Natural killer cell treated with Interleukin-12 subunit alpha and Interleukin-12 subunit beta and Interleukin-15 and Interleukin-18, amount 100 ng/mL, for 72 hours (primary cell): ENCODE data around the gene FFAR2. TPM values are rescaled to one million over a fixed set of nuclear protein-coding genes. Genes with fewer than 3 reads are reported as not detected.
"Not testable (repeated sequence)": the region's sequence is repeated elsewhere in the genome, so short reads cannot be mapped to it uniquely, and the experiment has no call there.

Experiments
- ATAC-seq, 2 donors: fragments of 150-1000 bp; cut with Tn5 transposase in 1 of 2; sonication (Bioruptor Pico), chemical (Tn5 transposase) in 1 of 2; 2 replicates each; pipeline ENCODE4 v1.10.0; 2021
- DNase-seq: peaks from one replicate; pipeline ENCODE4 v3.0.0; 2022; ENCODE audit warnings: low spot score
- H3K27ac Mint-ChIP-seq, 2 donors: 1 replicate in 1 of 2; 2 replicates in 1 of 2; pipeline ENCODE4 v1.8.0; 2022; ENCODE audit warnings: mixed read lengths in 2 of 2, mild to moderate bottlenecking in 1 of 2, moderate library complexity in 1 of 2
- H3K27me3 Mint-ChIP-seq, 2 donors: 1 replicate in 1 of 2; 2 replicates in 1 of 2; pipeline ENCODE4 v1.8.0; 2022; ENCODE audit warnings: mixed read lengths in 2 of 2
- H3K36me3 Mint-ChIP-seq: one replicate; pipeline ENCODE4 v1.8.0; 2022; ENCODE audit warnings: mixed read lengths
- H3K4me1 Mint-ChIP-seq, 2 donors: 1 replicate in 1 of 2; 2 replicates in 1 of 2; pipeline ENCODE4 v1.8.0; 2022; ENCODE audit warnings: low read depth in 2 of 2, mixed read lengths in 2 of 2, mild to moderate bottlenecking in 1 of 2
- H3K4me3 Mint-ChIP-seq: one replicate; pipeline ENCODE4 v1.8.0; 2022; ENCODE audit warnings: mixed read lengths
- H3K9me3 Mint-ChIP-seq: 2 replicates; pipeline ENCODE4 v1.8.0; 2022; ENCODE audit warnings: mixed read lengths
- total RNA-seq, 2 donors: library from RNA; stranded (reverse); gene quantifications; one replicate each; pipeline ENCODE4 v1.2.3, GENCODE V29; 2022

Gene FFAR2
- total RNA-seq, 2 donors from 2014 or later = not detected

DNA sequence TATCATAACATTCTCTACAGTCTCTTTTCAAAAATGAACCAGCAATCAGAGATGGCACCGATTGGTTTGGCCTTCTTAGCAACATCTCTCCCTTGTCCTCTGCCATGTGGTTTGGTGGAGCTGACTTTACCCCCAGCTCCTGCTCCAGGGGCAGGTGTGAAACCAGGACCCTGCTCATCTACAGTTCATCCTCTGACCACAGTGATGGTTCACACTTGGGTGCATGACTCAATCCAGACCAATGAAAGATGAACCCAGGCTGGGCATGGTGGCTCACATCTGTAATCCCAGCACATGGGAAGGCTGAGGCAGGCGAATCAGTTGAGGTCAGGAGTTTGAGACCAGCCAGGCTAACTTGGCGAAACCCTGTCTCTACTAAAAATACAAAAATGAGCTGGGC, 33.6 kb upstream of the FFAR2 start:
- Mint-ChIP-seq H3K4me3 (no peak overlapping the region), H3K27ac (no peak overlapping the region), H3K9me3 (no peaks in the 10 kb centered on the region), H3K27me3 (peaks cover 25 to 33% of the 10 kb centered on the region in 2 donors), H3K36me3 (no peaks in the 10 kb centered on the region), H3K4me1 (peaks cover 5 to 7% of the 10 kb centered on the region in 2 donors)
- DNase-seq (no peak), ATAC-seq (peak; percentile 83 to 89)

- H3K4me1 Mint-ChIP-seq = peaks cover 11 to 12% of the 10 kb centered on the region in 2 donors
- ATAC-seq = no peak
- H3K27ac Mint-ChIP-seq = no peak overlapping the region
- H3K9me3 Mint-ChIP-seq = no peaks in the 10 kb centered on the region
- peaks cover 22 to 26% of the 10 kb centered on the region in 2 donors for H3K27me3 Mint-ChIP-seq
- DNase-seq = no peak
- no peak overlapping the region for H3K4me3 Mint-ChIP-seq
- H3K36me3 Mint-ChIP-seq = no peaks in the 10 kb centered on the region
Observed at GRCh38 chr19:35416331-35416730, 31.7 kb upstream of the FFAR2 start.

GRCh38 chr19:35417278-35417677, 30.8 kb upstream of the FFAR2 start:
- ATAC-seq = no peak
- Mint-ChIP-seq H3K4me3 (no peak overlapping the region), H3K9me3 (no peaks in the 10 kb centered on the region), H3K27ac (no peak overlapping the region), H3K27me3 (peaks cover 18 to 21% of the 10 kb centered on the region in 2 donors), H3K36me3 (no peaks in the 10 kb centered on the region), H3K4me1 (peaks cover 11 to 15% of the 10 kb centered on the region in 2 donors)
- no peak for DNase-seq

GRCh38 chr19:35417713-35418534, 30.1 kb upstream of the FFAR2 start:
- Mint-ChIP-seq H3K4me3 (no peak overlapping the region), H3K9me3 (no peaks in the 10 kb centered on the region), H3K27me3 (peaks cover 18 to 21% of the 10 kb centered on the region in 2 donors), H3K27ac (no peak overlapping the region), H3K36me3 (no peaks in the 10 kb centered on the region), H3K4me1 (peaks cover 11 to 15% of the 10 kb centered on the region in 2 donors)
- DNase-seq = no peak
- ATAC-seq = no peak

DNA sequence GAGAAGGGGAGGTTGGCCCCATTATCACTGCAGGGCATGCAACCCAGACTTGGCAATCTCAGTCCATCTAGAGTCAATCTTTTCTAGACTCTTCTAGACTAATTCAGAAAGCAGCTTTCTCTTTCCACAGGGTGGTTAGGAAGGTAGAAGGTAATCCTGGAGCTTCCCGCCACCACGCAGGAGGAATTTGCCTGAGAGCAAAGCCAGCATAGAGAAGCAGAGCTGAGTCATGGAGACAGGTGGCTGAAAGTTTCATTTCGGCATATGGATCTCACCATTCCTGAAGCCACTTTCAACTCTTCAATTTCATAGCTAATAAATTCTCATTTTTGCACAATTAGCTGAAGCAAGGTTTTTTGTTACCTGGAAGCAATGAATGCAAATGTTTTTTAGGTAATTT, 29.0 kb upstream of the FFAR2 start:
- H3K27ac Mint-ChIP-seq = no peak overlapping the region
- no peak overlapping the region for H3K4me3 Mint-ChIP-seq
- H3K27me3 Mint-ChIP-seq = peaks cover 18 to 21% of the 10 kb centered on the region in 2 donors
- DNase-seq (no peak), ATAC-seq (no peak)
- H3K4me1 Mint-ChIP-seq = peaks cover 11 to 15% of the 10 kb centered on the region in 2 donors
- no peaks in the 10 kb centered on the region for H3K9me3 Mint-ChIP-seq
- H3K36me3 Mint-ChIP-seq = no peaks in the 10 kb centered on the region

DNA sequence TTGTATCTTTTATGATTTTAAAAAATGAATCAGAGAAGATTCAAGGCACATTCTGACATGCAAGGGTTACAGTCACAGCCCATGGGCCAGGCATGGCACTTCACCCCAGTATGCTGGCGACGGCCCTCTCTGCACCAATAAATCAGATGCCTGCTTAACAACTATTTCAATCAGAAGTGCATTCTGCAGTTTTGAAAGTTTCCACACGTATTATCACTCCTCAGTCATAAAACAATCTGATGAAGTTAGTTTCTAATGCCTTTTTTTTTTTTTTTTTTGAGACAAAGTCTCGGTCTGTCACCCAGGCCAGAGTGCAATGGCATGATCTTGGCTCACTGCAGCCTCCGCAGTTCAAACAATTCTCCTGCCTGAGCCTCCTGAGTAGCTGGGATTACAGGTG, 28.3 kb upstream of the FFAR2 start:
- DNase-seq = no peak
- Mint-ChIP-seq H3K4me1 (peaks cover 6 to 8% of the 10 kb centered on the region in 2 donors), H3K4me3 (no peak overlapping the region), H3K27ac (no peak overlapping the region), H3K27me3 (peaks cover 18 to 21% of the 10 kb centered on the region in 2 donors), H3K9me3 (no peaks in the 10 kb centered on the region), H3K36me3 (no peaks in the 10 kb centered on the region)
- no peak for ATAC-seq

DNA sequence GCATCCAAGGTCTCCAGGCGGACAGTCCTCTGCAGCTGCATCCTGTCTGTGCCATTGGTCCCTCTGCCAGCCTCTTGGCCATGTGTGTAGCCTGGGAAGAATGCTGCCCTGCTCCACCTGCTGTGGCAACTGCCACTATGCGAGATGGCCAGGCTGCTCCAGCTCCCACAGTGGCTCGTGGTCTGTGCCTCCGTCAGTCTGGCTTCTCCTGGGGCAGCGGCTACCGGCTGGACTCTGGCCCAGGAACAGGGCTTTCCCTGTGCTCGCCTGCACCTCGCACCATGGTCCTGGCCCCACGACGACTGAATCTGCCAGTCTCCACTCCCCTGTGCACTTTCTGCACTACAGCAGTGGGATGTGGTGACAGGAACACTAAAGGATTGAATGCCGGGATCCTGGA, 26.7 kb upstream of the FFAR2 start:
- Mint-ChIP-seq H3K4me3 (no peak overlapping the region), H3K27me3 (peaks cover 13 to 14% of the 10 kb centered on the region in 2 donors), H3K4me1 (peaks cover 6 to 8% of the 10 kb centered on the region in 2 donors), H3K27ac (no peak overlapping the region), H3K36me3 (no peaks in the 10 kb centered on the region), H3K9me3 (no peaks in the 10 kb centered on the region)
- DNase-seq = no peak
- no peak for ATAC-seq

GRCh38 chr19:35423406-35423805, 24.7 kb upstream of the FFAR2 start:
- H3K27ac Mint-ChIP-seq, H3K36me3 Mint-ChIP-seq, H3K4me1 Mint-ChIP-seq, H3K4me3 Mint-ChIP-seq, ATAC-seq, DNase-seq, H3K9me3 Mint-ChIP-seq, H3K27me3 Mint-ChIP-seq: not testable (repeated sequence)

DNA sequence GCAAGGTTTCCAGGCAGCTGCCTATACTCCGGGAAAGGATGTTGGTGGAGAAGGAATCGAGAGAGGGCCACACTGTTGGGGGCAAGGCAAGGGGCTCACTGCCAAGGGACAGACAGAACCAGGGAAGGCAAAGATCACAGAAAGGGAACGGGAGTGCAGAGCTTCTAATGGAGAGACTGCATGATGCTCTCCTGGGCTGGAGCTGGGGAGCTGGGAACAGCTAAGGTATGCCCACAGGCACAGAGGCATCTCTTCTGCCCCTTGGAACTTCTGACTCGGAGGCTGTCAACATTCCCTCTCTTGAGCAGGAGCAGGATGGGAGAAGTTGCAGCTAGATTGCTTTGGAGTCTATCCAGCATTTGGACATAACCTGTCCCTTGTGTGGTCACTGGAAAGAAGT, 22.4 kb upstream of the FFAR2 start:
- Mint-ChIP-seq H3K36me3 (no peaks in the 10 kb centered on the region), H3K4me1 (peaks cover 4 to 5% of the 10 kb centered on the region in 2 donors), H3K27ac (no peak overlapping the region), H3K27me3 (no peaks in the 10 kb centered on the region), H3K9me3 (no peaks in the 10 kb centered on the region), H3K4me3 (no peak overlapping the region)
- no peak for DNase-seq
- ATAC-seq = no peak

- Mint-ChIP-seq H3K4me3 (no peak overlapping the region), H3K9me3 (no peaks in the 10 kb centered on the region), H3K4me1 (peaks cover 13 to 16% of the 10 kb centered on the region in 2 donors), H3K27ac (no peak overlapping the region), H3K36me3 (no peaks in the 10 kb centered on the region), H3K27me3 (no peaks in the 10 kb centered on the region)
- ATAC-seq (no peak), DNase-seq (no peak)
Observed at GRCh38 chr19:35427187-35427586, 20.9 kb upstream of the FFAR2 start.

DNA sequence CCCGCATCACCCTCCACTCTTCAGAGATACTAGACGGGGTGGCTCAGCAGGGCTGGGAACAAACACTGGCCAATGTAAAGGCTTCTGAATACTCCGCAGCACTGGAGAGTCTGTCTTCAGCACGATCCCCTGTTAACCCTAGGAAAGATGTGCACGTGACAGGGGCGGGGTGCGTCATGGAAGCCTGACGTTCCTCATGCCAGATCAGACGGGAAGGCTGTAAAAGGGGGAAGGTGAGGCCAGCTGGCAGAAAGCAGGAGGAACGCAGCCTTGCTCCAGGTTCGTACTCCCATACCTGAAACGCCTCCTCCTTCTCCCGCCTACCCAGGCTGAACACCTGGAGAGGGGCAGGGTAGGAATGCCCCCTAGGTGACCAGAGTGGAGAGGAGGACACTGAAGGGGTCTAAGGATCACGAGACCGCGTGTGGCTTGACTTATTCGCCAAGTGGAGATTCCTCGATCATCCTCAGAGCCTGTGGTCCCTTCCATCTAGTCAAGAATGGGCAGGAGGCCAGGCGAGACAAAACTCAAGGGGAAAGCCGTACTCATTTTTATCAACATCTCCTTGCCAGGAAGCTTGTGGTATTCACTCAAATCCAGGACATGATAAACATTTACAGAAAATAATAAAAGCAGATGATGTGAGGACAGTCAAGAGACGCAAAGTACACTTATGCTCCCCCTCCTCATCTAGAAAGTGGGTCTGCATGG, 18.2 kb upstream of the FFAR2 start:
- Mint-ChIP-seq H3K36me3 (no peaks in the 10 kb centered on the region), H3K27me3 (no peaks in the 10 kb centered on the region), H3K9me3 (no peaks in the 10 kb centered on the region), H3K27ac (no peak overlapping the region), H3K4me1 (peaks cover 15 to 16% of the 10 kb centered on the region in 2 donors), H3K4me3 (no peak overlapping the region)
- no peak for ATAC-seq
- no peak for DNase-seq

- no peaks in the 10 kb centered on the region for H3K9me3 Mint-ChIP-seq
- no peaks in the 10 kb centered on the region for H3K27me3 Mint-ChIP-seq
- ATAC-seq (no peak), DNase-seq (no peak)
- H3K27ac Mint-ChIP-seq = no peak overlapping the region
- H3K36me3 Mint-ChIP-seq = no peaks in the 10 kb centered on the region
- H3K4me1 Mint-ChIP-seq = peaks cover 15 to 17% of the 10 kb centered on the region in 2 donors
- peak overlapping the region; percentile 1 for H3K4me3 Mint-ChIP-seq
Observed at GRCh38 chr19:35430409-35431144, 17.5 kb upstream of the FFAR2 start.

- H3K4me3 Mint-ChIP-seq = peak overlapping the region; percentile 5
- DNase-seq (no peak), ATAC-seq (no peak)
- no peaks in the 10 kb centered on the region for H3K27me3 Mint-ChIP-seq
- peak overlapping the region in 1 of 2 donors; percentile 84 for H3K27ac Mint-ChIP-seq
- no peaks in the 10 kb centered on the region for H3K9me3 Mint-ChIP-seq
- no peaks in the 10 kb centered on the region for H3K36me3 Mint-ChIP-seq
- peaks cover 22 to 24% of the 10 kb centered on the region in 2 donors for H3K4me1 Mint-ChIP-seq
Observed at GRCh38 chr19:35431145-35431807, 16.8 kb upstream of the FFAR2 start.
